HG02870 (cell line): Measurements from ENCODE around the gene GBX2.
"Not testable (repeated sequence)": the region's sequence is repeated elsewhere in the genome, so short reads cannot be mapped to it uniquely, and the experiment has no call there.

Experiments used
- ATAC-seq: cut with Tn5 transposase; IDR thresholded peaks from one replicate; pipeline ENCODE4 v1.9.1; 2021; ENCODE audit warnings: mild to moderate bottlenecking, moderate library complexity; ENCODE audit not compliant: unreplicated experiment

GBX2 gene

DNA sequence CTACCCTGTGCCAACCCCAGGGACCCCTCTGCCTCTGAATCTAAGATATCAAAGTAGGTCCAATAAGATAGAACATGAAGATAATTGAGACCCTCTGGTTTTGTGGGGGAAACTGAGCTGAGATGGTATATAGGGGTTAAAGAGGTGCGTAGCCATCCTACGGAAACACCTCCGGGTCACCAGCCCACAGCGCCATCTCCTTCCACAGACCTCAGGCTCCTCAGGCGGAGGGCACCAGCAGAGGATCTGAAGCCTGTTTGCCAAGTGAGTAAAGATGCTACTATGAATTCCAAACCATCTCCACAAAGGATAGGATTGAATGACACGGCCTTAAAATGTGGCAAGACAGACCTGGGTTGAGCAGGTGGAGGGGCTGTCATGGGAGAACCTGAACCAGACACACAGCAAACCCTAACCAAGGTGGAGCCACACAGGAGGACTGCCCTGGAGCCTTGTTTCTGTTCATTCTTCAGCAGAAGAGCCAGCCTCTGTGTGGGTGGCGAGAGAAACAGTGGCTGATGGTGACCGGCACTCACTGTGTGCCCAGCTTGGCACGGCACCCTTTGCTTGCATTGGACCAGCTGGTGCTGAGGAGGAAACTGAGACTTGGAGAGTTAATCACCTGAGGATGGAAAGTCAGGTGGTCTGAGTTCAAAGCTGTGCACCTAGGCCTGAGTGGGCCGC lies 10.2 kb downstream of the GBX2 start:
- no peak for ATAC-seq

DNA sequence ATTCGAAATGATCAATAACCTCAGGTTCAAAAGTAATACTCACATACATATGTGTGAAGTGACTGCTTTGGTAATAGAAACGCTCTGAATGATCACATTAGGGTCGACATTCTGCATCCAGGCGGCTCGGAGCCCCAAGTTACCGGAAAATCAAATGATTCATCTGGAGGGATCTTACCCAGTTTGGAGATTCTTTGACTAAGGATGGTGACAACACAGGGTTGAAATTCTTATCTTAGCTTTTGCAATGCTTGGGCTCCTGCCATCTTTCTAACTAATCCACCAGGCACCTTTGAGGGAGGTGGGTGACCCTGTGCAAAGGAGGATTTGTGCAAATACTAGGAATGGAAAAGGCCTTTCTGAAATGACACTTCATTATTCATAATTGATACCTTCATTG lies 10.8 kb downstream of the GBX2 start:
- no peak for ATAC-seq

DNA sequence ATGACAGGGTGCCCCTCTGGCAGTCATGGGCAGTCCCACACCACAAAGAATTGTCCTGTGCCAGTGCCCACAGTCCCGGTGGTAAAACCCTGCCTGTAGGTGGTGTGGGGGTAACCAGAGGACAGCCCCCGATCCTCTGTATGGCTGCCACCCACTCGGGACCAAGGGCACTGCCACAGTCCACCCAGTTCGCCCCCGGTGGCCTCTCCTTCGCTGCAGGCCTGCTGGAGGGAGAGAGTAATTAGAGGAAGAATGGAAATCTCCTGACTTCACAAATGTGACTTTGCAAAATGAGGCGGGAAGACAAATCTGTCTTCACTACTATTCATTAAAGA lies 11.4 kb downstream of the GBX2 start:
- no peak for ATAC-seq

DNA sequence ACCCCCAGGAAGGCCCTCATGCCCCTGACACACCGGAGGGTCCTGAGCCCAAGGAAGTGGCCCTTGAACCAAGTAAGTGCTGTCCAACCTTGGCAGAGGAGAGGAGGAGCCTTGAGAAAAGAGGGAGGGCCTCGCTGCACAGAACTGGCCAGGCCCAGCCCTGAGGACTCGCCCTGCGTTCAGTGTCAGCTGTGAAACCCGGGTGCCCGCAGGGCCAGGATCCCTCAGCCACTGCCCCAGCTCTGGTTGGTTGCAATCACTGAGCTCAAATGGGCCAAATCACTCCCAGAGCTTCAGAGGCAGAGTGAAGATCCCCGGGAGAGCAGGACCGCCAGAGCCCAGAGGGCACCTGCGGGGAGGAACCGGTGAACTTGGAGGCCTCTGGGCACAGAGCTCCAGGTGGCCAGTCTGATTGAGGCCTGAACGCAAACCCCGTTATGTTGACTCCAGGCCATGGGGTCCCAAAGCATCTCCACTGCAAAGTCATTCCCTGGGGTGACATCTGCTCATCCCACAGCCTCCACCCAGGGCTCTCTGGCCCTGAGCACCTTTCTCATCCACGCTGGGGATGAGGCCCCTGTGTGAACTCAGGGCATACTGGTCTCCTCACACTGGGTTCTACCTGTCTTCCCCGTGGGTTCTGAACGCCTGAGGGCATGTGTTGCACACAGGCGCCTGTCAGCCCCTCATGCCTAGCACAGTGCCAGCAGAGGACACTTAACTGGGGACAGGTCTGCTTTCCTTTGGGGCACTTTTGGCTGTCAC lies 11.9 kb downstream of the GBX2 start:
- ATAC-seq: no peak

DNA sequence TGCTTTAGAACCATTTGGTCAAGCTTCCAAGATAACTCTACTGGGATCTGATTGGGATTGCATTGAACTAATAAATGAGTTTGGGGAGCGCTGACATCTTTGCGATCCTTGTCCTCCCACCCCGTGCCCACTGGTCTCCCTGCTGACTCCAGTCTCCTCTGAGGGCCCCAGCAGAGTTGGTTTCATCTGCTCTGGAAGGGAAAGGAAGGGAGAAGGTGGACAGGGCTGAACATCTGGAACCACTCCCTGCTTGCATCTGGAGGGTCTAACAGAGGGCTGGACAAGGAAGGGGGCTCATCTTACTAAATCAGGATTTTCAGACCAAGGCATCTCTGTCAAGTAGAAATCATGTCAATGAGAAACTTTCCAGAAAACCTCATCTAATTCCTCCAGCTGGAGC lies 12.8 kb downstream of the GBX2 start:
- no peak for ATAC-seq

DNA sequence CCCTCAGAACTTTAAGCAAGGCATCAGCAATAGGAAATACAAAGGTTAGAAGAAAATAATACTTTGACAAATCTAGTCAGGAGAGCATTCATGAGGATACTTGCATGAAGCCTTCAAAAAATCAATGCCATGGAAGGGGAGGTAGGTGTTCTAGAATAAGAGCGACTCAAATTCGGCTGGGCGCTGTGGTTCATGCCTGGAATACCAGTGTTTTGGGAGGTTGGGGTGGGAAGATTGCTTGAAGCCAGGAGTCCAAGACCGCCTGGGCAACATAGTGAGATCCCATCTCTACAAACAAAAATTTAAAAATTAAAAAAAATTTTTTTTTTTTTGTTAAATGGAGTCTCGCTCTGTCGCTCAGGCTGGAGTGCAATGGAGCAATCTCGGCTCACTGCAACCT lies 21.8 kb downstream of the GBX2 start:
- ATAC-seq: no peak

DNA sequence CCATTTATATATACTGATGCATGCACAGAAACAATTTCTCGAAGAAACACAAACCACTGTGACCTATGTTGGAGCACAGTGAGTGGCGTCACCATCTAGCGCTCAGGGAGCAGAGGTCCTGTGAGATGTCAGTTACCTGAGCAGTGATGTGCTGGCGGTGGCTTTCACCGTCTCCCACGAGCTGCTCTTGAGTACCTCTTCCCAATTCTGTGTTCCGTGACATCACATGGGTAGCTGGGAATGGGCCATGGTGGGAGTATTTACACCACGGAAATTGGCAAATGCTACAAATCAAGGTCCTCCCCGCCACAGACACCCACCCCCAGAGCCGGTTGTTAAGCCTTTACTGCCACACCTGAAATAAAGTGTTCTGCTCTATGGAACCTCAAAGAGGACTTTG lies 24.4 kb downstream of the GBX2 start:
- no peak for ATAC-seq

DNA sequence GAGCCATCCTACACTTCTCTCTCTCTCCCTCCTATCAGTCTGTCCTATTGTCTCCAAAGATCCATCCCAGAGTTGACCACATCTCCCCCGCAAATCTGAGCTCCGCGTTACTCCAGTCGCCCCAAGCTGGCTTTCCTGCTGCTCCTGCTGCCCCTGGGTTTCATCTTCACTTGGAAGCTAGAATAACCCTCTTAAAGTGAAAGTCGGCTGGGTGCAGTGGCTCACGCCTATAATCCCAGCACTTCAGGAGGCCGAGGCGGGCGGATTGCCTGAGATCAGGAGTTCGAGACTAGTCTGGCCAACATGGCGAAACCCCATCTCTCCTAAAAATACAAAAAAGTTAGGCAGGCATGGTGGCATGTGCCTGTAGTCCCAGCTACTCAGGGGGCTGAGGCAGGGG lies 26.6 kb downstream of the GBX2 start:
- not testable (repeated sequence) for ATAC-seq

DNA sequence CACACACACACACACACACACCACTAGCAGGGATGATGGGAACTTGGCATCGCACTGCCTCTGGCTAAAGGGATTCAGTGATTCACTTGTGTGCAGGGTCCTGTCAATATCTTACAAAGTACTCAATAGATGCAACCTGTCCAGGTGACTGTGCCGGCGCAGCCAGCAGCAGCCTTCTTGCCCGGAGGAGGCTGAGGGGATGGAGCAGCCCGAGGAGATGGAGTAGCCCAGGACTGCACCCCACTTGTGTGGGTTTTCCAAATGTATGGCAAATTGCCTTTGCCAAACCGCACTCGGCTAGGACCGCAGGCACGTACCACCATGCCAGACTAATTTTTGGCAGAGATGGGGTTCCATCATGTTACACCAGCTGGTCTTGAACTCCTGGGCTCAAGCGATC lies 31.1 kb downstream of the GBX2 start:
- no peak for ATAC-seq

DNA sequence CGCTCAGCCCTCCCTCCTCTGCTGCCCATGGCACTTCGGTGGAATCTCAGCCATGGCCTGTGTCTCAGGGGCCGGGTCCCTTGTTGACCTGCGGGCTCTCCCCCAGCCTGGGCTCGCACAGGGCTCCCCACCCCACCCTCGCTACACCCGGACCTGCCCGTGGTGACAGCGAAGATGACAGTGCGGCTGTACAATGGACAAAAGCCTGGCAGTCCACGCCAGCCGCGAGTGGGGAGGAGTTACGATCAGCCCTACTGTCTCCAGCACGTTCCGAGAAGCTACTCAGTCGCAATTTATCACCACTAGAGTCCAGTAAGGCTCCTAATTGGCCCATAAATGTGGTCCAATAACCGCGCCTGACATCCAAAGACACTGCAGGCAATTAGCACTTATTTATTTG lies 31.6 kb downstream of the GBX2 start:
- no peak for ATAC-seq

DNA sequence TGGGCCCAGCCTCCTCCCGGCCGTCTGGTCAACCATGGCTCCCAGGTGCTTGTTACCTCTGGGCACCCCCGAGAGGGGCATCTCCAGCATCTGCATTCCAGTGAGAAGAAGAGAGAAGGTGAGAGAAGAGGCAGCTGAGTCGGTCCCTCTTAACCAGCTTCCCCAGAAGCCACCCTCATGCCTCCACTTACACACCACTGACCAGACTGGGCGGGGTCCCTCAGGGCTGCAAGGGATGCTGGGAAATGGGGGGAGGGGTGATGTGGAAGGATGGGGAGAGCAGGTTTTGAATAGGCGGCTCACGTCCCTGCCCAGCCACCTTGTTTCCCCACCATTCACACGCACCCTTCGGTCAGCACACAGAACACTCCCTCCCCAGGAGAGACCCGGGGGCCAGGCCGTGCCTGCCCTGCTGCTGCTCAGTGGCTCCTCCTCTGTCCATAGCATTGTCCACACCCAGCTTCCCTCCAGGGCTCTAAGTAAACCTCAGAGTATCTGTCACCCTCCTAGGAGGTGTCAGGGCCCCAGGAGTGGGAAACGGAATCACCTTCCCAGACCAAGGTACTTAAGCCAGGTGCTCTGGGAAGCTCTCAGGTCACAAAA lies 34.7 kb downstream of the GBX2 start:
- no peak for ATAC-seq

DNA sequence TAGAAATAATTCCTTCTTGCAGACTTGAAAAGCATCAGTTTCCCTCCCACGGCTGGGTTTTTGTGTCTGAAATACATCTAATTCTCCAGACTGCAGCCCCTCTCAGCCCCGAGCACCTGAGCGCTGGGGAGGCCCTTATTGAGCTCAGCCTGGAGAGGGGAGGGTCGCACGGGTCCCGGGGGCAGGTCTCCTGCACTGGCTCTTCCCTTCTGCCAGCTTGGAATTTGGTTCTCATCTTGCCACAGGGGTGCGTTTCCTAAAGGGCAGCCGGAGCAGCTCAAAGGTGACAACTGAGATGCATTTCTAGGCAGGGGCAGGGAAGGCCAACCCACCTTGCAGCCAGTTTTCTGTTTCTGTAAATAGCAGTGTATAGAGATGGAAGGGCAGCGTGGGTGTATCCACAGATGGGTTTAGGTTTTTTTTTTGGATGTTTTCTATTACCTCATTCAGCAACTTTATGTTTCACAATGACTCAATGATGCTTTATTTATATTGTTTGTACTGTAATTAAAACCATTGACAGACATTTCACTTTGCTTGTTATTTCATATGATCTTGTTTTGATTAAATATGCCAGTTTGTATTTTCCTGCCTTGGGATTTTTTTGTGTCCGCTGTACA lies 37.0 kb downstream of the GBX2 start:
- no peak for ATAC-seq

DNA sequence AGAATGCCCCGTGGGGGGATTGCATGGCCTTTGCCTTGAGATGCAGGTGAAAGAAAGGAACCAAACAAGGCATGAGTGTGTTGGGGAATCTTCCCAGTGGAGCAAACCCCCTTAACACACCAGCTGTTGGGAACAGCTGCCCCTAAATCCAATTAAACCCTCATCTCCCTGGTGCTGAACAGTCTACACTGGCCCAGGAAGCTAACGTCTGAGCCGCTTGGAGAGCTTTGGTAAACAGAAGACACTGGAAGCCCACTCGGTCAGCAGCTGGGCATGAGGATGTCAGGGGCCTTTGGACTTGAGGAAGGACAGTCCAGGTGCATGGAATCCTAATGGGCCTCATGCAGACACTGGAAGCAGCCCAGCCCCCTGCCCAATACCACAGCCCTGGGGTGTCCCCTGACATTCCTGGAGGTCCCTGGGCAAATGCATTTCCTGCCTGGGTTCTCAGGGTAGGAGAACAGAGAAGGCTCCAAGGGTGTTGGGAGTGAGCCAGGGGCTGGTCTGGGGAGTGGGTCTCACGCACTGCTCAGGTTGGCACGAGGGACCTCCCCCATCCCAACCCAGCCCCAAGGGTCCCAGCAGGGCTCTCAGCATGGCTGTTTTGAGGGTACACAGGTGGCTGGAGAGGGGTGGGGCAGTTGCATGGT lies 37.7 kb downstream of the GBX2 start:
- no peak for ATAC-seq

DNA sequence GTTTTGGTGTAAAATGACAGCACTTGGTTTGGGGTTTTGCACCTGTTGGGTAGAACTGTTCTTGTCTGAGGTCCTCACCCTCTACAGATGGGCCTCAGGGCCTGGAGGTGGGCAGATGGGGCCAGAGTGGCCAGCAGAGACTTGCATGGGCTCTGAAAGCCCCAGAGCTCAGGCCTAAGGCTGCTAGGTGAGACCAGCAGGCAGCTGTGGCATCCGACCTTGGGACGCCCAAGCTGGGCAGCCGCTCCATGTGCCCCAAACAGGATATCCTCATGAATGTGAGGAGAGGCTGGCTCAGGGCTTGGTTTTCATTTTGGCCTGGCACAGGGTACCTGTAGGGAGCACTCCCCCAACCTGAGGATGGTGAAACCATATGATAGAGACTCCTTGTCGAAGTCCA lies 38.3 kb downstream of the GBX2 start:
- ATAC-seq: no peak

DNA sequence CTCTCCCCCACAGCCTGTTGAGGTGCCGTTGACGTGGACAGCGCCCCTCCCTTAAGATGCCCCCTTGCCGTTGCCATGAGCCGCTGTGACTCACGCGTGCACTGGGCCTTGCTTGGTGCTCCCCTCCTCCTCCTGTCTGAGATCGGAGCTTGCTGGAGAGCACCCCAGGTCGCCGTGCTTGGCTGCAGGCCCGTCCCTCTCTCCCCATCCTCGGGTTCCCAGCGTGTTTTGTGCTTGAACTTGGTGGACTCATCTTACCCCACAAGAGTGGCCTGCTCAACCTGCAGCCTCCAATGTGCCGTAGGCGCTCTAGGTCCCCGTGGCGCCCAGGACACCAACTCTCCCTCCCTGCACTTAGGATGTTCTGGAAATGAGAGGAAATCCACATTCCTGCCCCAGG lies 39.9 kb downstream of the GBX2 start:
- ATAC-seq: no peak

DNA sequence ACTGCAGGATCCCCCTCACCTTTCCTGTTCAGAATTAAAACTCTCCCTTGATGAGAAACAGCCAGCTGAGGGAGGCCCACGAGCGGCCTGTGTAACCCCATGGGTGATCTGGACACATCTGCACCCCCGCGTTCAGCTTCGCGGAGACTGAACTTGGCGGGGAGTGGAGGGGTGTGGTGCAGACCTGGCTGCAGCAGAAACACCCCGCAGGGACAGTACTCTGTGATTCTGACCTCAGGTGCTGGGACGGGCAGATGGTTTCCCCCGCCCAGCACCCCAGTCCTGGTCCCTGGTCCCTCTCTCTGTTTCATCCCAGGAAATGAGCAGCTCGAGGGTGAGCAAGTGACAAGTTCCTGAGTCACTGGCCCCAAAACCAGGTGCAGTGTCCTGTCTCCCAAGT lies 41.2 kb downstream of the GBX2 start:
- ATAC-seq: no peak

DNA sequence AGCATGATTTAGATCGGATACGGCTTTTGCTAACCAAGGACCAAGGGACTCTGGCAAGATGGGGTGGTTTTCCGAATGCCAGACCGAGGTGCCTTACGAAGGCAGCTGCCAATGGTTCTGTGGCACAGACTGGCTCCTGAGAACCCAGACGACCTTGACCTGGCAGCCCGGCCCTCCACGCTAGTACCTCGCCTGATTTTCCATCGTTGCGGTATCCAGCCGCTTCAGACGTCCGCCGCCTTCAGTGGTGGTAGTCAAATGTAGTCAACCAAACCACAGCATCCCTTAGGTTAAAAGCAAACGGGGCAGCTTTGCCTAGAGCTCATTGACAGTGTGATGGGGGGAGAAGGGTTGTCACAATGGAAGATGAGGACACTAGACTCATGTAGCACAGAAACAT lies 42.6 kb downstream of the GBX2 start:
- no peak for ATAC-seq

DNA sequence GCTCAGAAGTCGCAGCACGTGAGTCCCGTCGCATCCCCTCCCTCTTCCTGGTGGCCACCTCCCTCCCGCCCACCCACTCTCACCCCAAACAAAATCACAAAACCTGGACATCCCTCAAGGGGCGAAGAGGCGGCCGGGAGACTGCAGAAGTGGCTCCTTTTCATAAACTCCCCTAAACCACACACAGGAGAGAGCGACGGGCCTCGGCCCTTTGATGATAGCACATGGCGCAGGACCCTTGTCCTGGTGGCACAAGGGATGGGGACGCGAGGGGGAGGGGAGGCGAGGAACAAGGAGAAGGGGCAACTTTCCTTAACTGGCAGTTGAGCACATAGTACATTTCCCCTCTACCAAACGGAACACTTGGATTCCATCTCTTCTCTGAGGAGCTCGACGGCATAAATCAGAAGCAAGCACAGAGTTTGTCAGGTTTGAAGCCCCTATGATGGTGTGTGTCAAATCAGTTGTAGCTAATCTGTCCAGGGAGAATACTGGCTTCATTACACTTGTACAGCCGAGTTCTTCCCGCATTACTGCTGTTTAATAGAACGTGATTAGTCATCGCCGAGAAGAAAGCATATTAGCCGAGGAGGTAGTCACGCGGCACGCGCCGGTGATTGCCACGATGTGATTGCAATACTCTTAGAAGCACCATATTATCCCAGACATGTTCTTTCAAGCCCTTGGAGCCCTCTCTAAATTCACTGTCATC lies 43.8 kb downstream of the GBX2 start:
- no peak for ATAC-seq

DNA sequence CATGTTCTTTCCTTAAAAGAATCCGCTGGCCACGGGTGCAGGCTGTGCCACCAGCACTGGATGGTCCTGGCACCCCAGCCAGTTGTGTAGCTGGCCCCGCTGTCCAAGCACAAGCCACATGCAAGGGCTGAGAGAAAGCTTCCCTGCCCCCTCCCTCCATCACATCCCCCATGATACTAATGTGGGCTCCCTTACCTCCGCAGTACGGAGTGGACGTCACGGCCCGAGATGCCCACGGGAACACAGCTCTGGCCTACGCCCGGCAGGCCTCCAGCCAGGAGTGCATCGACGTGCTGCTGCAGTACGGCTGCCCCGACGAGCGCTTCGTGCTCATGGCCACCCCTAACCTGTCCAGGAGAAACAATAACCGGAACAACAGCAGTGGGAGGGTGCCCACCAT lies 44.5 kb downstream of the GBX2 start:
- ATAC-seq: no peak

DNA sequence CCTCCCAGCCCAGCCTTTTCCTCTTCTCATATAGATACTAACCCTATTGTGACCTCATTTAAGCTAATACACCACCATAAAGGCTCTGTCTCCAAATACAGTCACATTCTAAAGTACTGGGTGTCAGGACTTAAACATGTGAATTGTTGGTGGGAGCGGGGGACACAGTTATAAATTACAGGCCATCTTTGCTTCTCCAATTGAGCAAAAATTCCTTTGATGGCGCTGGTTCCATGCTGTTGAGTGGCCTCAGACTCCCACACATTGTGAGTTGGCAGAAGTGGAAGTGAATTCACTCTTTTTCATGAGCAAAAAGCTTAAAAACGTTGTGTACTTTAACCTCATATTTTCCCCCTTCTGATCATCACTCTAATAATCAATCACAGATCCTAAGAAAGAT lies 46.0 kb downstream of the GBX2 start:
- ATAC-seq: no peak

DNA sequence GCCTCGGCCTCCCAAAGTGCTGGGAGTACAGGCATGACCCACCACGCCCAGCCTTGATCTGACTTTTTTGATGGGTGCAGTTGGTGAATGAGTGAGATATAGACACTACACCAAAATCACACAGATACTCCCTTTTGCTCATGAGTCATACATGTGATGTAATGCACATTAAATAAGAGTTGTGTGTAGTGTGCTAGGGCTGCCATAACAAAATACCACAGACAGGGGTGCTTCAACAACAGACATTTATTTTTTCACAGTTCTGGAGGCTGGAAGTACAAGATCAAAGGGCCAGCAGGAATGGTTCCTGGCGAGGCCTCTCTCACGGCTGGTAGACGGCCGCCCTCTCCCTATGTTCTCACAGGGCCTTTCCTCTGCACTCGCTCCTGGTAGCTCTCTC lies 46.6 kb downstream of the GBX2 start:
- ATAC-seq: no peak
